Bronchial epithelial cell (primary cell): ENCODE data around the gene MT1H. TPM values are rescaled to one million over a fixed set of nuclear protein-coding genes. Genes with fewer than 3 reads are reported as not detected.

Experiments
- DNase-seq: peaks from one replicate; pipeline ENCODE4 v3.0.0-alpha.2; 2010; ENCODE audit warnings: low read depth
- FAIRE-seq: peaks from 2 replicates; lab custom pipeline; 2011; peaks lifted over from hg19 to GRCh38; lab: Jason Lieb, UNC
- H3K27me3 ChIP-seq: 2 replicates; pipeline ENCODE4 v1.5.1; 2011; ENCODE audit warnings: low read length; ENCODE audit not compliant: control insufficient read depth, insufficient read depth
- H3K36me3 ChIP-seq: 2 replicates; pipeline ENCODE4 v1.5.1; 2011; ENCODE audit warnings: low read length; ENCODE audit not compliant: control insufficient read depth, insufficient read depth
- H3K4me3 ChIP-seq: 2 replicates; pipeline ENCODE4 v1.5.1; 2011; ENCODE audit warnings: mild to moderate bottlenecking, low read depth, low read length, control low read depth
- total RNA-seq: library from RNA; depleted of rRNA; stranded (reverse); fragments of >200 nt; gene quantifications from 2 replicates; pipeline ENCODE4 v1.2.1, GENCODE V29; 2014
- TF ChIP-seq, protein P1 (sequence below): IDR thresholded peaks from 2 replicates; pipeline ENCODE4 v1.5.1; 2011; ENCODE audit warnings: mild to moderate bottlenecking, moderate library complexity, low read length, control low read depth, inconsistent platforms; ENCODE audit not compliant: insufficient read depth, severe bottlenecking

MT1H gene
- total RNA-seq, 1 donor from 2014 or later = not detected

DNA sequence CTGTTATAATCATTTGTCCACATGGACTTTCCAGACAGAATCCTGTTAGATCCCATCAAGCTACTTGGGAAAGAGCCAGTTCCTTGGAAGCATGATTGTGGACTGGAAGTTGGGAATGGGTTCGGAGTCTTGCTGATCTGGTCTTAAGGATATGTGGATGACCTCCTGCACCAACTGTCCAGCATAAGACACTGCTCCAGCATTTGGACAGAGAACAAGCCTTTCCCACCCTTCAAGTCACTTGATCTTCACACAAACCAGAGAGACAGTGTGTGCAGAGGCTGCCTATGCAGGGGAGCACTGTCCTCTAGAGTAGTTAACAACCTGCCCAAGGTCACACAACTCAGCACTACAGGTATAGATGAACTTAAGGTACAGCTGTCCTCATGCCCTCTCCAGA is 23.8 kb upstream of the MT1H start:
- TF ChIP-seq, protein P1, sequence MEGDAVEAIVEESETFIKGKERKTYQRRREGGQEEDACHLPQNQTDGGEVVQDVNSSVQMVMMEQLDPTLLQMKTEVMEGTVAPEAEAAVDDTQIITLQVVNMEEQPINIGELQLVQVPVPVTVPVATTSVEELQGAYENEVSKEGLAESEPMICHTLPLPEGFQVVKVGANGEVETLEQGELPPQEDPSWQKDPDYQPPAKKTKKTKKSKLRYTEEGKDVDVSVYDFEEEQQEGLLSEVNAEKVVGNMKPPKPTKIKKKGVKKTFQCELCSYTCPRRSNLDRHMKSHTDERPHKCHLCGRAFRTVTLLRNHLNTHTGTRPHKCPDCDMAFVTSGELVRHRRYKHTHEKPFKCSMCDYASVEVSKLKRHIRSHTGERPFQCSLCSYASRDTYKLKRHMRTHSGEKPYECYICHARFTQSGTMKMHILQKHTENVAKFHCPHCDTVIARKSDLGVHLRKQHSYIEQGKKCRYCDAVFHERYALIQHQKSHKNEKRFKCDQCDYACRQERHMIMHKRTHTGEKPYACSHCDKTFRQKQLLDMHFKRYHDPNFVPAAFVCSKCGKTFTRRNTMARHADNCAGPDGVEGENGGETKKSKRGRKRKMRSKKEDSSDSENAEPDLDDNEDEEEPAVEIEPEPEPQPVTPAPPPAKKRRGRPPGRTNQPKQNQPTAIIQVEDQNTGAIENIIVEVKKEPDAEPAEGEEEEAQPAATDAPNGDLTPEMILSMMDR = no peak
- H3K4me3 ChIP-seq = no peak overlapping the region
- H3K36me3 ChIP-seq = no peaks in the 10 kb centered on the region
- FAIRE-seq (peak; percentile 91), DNase-seq (no peak)
- H3K27me3 ChIP-seq = peaks cover 5% of the 10 kb centered on the region

DNA sequence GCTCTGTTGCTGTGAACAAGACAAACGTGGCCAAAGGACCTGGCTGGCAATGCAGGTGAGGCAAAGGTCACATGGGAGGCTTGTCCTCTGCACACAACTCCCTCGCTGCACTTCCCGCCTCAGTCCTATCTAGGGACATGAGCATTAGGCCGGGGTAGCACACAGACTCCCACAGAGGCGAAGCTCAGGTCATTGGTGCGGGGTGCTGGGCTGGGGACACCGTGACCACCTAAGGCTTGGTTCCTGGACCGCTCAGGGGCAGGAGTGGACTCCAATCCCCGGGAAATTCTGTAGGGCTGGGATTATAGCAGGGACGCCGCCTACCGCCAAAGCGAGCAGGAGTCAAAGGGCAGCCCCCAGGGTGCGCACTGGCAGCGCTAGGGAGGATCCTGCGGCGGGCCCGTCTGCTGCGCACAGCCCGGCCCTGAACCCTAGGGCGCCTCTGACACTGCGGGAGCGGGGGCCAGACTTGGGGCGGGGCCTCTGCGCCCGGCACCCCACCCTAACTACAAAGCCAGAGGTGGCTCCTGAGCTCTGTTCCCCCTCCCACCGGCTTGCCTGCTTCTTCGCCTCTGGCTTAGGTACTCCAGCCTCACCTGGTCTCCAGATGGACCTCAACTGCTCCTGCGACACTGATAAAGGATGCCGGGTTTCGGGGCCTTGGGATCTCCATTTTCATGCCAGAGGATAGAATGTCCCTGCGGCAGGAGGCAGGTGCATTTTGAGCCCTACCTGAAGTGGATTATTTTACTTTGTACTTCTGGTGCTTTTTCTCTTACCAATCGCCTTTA is 21.8 kb upstream of the MT1H start:
- Histone ChIP-seq H3K27me3 (peaks cover 16% of the 10 kb centered on the region), H3K36me3 (no peaks in the 10 kb centered on the region), H3K4me3 (no peak overlapping the region)
- TF ChIP-seq, protein P1 = no peak
- DNase-seq (no peak), FAIRE-seq (no peak)

DNA sequence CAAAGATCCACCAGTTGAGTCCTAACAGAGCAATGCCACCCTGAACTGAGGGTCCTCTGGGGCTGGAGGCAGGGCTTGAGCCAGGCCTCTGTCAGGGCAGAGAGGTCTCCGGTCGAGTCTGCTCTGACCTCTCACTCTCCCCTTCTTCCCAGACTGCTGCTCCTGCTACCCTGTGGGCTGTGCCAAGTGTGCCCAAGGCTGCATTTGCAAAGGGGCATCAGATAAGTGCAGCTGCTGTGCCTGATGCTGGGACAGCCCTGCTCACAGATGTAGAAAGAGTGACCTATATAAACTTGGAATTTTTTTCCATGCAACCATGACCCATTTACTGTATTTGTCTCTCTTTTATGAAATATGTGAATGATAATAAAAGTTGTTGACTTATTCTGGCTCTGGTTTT is 20.3 kb upstream of the MT1H start:
- no peak for FAIRE-seq
- no peak overlapping the region for H3K4me3 ChIP-seq
- DNase-seq = no peak
- no peaks in the 10 kb centered on the region for H3K36me3 ChIP-seq
- TF ChIP-seq, protein P1 = no peak
- H3K27me3 ChIP-seq = peaks cover 16% of the 10 kb centered on the region

DNA sequence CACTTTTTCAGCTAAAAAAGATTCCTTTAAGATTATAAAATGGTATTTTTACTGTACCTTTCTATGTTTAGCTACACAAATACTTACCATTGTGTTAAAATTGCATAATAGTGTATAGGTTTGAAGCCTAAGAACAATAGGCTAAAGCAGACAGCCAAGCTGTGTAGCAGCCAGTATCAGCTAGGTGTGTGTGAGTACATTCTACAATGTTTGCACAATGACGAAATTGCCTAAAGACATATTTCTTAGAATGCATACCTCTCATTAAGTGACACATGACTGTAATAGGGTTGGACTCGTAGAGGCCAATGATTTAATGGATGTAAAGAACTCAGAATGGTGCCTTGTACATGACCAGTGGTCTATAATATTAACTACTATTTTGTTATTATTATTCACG is 19.8 kb upstream of the MT1H start:
- no peak for FAIRE-seq
- Histone ChIP-seq H3K36me3 (no peaks in the 10 kb centered on the region), H3K27me3 (peaks cover 16% of the 10 kb centered on the region), H3K4me3 (no peak overlapping the region)
- TF ChIP-seq, protein P1 = no peak
- DNase-seq = peak; percentile 98

DNA sequence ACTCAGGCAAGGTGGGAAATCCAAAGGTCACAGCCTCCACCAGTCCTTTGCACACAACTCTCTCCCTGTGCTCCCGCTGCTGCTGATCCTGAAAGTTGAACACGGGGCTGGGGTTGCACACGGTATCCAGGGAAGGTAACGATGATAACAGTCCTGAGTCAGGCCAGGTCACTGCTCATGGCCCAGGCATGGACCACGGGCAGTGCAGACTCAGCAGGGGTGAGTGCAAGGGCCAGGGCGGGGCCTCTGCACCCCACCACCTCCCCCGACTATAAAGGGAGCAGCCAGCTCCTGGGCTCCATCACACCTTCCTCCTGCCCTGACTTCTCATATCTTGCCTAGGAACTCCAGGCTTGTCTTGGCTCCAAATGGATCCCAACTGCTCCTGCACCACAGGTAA is 18.0 kb upstream of the MT1H start, which contains the start of gene MT1B:
Gene MT1B, plus strand, starts transcription at position 301 of the 400 bp plus-strand sequence. Its CDS starts 68 bp downstream, at position 369.
- H3K27me3 ChIP-seq = peaks cover 16% of the 10 kb centered on the region
- no peak within 1 kb of the TSS for H3K4me3 ChIP-seq
- TF ChIP-seq, protein P1 = no peak
- FAIRE-seq (no peak), DNase-seq (no peak)
- H3K36me3 ChIP-seq = no peaks in the 10 kb centered on the region
